Measurements from ENCODE around the gene RSF1. TPM values are rescaled to one million over a fixed set of nuclear protein-coding genes. Genes with fewer than 3 reads are reported as not detected.

Gene RSF1
- total and polyA plus RNA-seq, 2 experiments from 2014 or later: 47.9 to 48.8 TPM

DNA sequence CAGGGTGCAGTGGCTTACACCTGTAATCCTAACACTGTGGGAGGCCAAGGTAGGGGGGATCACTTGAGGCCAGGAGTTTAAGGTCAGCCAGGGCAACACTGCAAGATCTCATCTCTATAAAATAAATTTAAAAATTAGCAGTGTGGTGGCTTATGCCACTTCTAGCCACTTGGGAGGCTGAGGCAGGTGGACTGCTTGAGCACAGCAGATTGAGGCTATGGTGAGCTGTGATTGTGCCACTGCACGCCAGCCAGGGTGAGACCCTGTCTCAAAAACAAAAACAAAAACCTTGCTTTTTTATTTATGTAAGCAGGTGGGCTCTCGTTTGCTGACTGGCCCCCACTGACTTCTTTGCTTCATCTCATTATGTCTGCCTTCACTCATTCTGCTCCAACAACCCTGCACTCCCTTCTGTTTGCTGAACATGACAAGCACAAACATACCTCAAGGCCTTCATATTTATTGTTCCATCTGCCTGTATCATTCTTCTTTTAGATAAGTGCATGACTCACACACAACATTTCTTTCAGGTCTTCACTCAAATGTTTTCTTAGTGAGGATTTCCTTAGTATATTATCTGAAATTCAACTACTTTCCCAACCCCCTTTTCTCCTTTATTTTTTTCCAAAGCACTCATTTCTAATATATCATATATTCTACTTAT is 150.5 kb downstream of the RSF1 start:
- DNase-seq (ENCODE audit: low spot score): peak; percentile 30
- WGBS (ENCODE audit: low lambda C conversion rate, missing lambda C conversion rate): 77% methylated on average over 2 of the region's 2 CpGs
- TF ChIP-seq, protein P1, sequence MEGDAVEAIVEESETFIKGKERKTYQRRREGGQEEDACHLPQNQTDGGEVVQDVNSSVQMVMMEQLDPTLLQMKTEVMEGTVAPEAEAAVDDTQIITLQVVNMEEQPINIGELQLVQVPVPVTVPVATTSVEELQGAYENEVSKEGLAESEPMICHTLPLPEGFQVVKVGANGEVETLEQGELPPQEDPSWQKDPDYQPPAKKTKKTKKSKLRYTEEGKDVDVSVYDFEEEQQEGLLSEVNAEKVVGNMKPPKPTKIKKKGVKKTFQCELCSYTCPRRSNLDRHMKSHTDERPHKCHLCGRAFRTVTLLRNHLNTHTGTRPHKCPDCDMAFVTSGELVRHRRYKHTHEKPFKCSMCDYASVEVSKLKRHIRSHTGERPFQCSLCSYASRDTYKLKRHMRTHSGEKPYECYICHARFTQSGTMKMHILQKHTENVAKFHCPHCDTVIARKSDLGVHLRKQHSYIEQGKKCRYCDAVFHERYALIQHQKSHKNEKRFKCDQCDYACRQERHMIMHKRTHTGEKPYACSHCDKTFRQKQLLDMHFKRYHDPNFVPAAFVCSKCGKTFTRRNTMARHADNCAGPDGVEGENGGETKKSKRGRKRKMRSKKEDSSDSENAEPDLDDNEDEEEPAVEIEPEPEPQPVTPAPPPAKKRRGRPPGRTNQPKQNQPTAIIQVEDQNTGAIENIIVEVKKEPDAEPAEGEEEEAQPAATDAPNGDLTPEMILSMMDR (IDR thresholded peaks at IDR 0.05; ENCODE audit: poor library complexity): no peak
- no peak for TF ChIP-seq EZH2 (IDR thresholded peaks at IDR 0.05; ENCODE audit: borderline replicate concordance)
- no peak for TF ChIP-seq EZH2phosphoT487 (IDR thresholded peaks at IDR 0.05; ENCODE audit: low read depth, severe bottlenecking, unreplicated experiment)
- H3K27me3 ChIP-seq: no peaks in the 10 kb centered on the region
- H3K4me3 ChIP-seq: no peak overlapping the region
- H3K4me2 ChIP-seq: no peak overlapping the region
- H3K79me2 ChIP-seq: no peaks in the 10 kb centered on the region
- no peaks in the 10 kb centered on the region for H4K20me1 ChIP-seq (ENCODE audit: insufficient read depth, poor library complexity, severe bottlenecking)
- no peaks in the 10 kb centered on the region for H3K9me3 ChIP-seq (ENCODE audit: low read depth)
- H3K27ac ChIP-seq: peak overlapping the region; percentile 58
- no peak overlapping the region for H2AFZ ChIP-seq
- peaks cover 5% of the 10 kb centered on the region for H3K36me3 ChIP-seq (replicated peaks; ENCODE audit: insufficient read depth, low read depth)
- H3K9me2 ChIP-seq (replicated peaks; ENCODE audit: insufficient read depth): no peaks in the 10 kb centered on the region
- peaks cover 8% of the 10 kb centered on the region for H3K4me1 ChIP-seq (ENCODE audit: insufficient read depth)

DNA sequence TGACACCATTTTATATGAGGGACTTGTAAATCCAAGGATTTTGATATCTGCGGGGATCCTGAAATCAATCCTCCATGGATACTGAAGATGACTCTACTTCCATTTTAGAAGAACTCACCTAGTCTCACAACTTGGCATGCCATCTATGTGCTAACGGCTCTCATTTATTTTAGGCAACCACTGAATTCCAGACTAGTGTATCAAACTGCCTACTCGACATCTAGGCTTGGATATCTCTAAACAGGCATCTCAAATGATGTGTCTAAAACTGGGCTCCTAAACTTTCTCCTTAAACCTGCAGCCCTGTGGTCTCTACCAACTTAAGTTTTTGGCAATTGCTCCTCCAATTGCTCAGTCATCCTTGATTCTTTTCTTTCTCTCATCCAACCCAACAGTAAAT is 151.8 kb downstream of the RSF1 start:
- no peaks in the 10 kb centered on the region for H3K36me3 ChIP-seq (replicated peaks; ENCODE audit: insufficient read depth, low read depth)
- H3K9me2 ChIP-seq (replicated peaks; ENCODE audit: insufficient read depth): no peaks in the 10 kb centered on the region
- H3K4me2 ChIP-seq: no peak overlapping the region
- H3K4me1 ChIP-seq (ENCODE audit: insufficient read depth): peaks cover 8% of the 10 kb centered on the region
- no peak for DNase-seq (ENCODE audit: low spot score)
- 99% methylated on average over 3 of the region's 3 CpGs for WGBS (ENCODE audit: low lambda C conversion rate, missing lambda C conversion rate)
- H3K4me3 ChIP-seq: no peak overlapping the region
- no peaks in the 10 kb centered on the region for H3K9me3 ChIP-seq (ENCODE audit: low read depth)
- H4K20me1 ChIP-seq (ENCODE audit: insufficient read depth, poor library complexity, severe bottlenecking): no peaks in the 10 kb centered on the region
- TF ChIP-seq, protein P1 (IDR thresholded peaks at IDR 0.05; ENCODE audit: poor library complexity): no peak
- H2AFZ ChIP-seq: no peak overlapping the region
- H3K27me3 ChIP-seq: no peaks in the 10 kb centered on the region
- no peaks in the 10 kb centered on the region for H3K79me2 ChIP-seq
- no peak overlapping the region for H3K27ac ChIP-seq

DNA sequence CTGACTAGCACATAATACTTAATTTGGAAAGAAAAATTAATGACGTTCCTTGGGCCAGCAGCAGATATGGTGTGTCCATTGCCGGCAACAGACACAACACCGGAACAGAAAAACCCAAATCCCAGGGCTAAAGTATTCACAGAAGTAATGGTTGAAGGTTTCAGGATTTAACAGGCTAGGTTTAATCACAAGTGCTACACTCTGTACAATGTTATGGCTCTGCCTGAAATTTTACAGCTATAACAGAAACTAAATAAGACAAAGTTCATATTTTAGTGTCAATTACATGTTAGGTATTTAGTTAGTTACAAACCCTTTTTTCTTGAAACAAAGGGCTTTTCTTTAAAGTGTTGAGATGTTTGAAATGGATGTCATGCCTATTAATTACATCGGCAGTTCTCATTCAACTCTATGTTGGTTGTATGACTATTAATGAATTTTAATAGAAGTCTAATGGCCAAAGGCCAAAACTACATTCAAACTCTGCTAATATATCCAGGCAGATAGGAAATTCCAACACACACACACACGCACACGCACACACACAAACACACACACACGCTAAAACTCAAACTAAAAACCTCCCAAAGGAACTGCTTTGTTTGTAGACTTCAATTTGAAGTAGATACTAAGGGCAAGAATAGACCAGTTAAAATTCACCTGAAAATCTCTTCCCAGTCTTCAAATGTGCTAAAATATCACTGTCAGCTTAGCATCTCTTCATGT is 155.1 kb downstream of the RSF1 start:
- Histone ChIP-seq H2AFZ (no peak overlapping the region), H3K9me3 (ENCODE audit: low read depth) (no peaks in the 10 kb centered on the region), H3K4me3 (no peak overlapping the region), H3K79me2 (no peaks in the 10 kb centered on the region), H3K27me3 (no peaks in the 10 kb centered on the region), H3K27ac (peak overlapping the region; percentile 31), H3K4me1 (ENCODE audit: insufficient read depth) (peaks cover 4% of the 10 kb centered on the region), H3K36me3 (replicated peaks; ENCODE audit: insufficient read depth, low read depth) (no peaks in the 10 kb centered on the region), H3K9me2 (replicated peaks; ENCODE audit: insufficient read depth) (no peaks in the 10 kb centered on the region), H3K4me2 (no peak overlapping the region), H4K20me1 (ENCODE audit: insufficient read depth, poor library complexity, severe bottlenecking) (no peaks in the 10 kb centered on the region)
- TF ChIP-seq, protein P1 (IDR thresholded peaks at IDR 0.05; ENCODE audit: poor library complexity): no peak
- no peak for TF ChIP-seq EZH2 (IDR thresholded peaks at IDR 0.05; ENCODE audit: borderline replicate concordance)
- no peak for TF ChIP-seq EZH2phosphoT487 (IDR thresholded peaks at IDR 0.05; ENCODE audit: low read depth, severe bottlenecking, unreplicated experiment)
- DNase-seq (ENCODE audit: low spot score): no peak
- WGBS (ENCODE audit: low lambda C conversion rate, missing lambda C conversion rate): 84% methylated on average over 7 of the region's 7 CpGs
